ENCODE measurements around the gene IQGAP2.
A peak's percentile ranks its signal among the peaks of the same experiment; 100 is the strongest.
"Not testable (repeated sequence)": the region's sequence is repeated elsewhere in the genome, so short reads cannot be mapped to it uniquely, and the experiment has no call there.

IQGAP2 gene

GRCh38 chr5:76514292-76514691 is 111.2 kb downstream of the IQGAP2 start:
- DNase-seq = no peak

GRCh38 chr5:76514713-76515112 is 111.6 kb downstream of the IQGAP2 start:
- DNase-seq = no peak

DNA sequence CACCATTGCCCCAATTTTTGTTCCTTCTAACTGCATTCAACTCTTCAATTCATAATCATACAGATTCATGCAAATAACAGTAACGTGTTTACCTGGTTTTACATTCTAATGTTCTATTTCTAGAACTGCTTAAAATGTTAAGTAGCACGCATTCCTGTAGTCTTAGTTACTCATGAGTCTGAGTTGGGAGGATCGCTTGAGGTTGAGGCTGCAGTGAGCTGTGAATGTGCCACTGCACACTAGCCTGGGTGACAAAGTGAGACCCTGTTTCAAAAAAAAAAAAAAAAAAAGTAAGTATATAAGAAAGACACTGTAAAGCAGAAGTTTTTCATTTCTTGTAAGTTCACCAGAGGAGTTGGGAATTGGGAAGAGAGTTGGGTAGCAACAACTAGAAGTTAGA is 114.2 kb downstream of the IQGAP2 start:
- no peak for DNase-seq

DNA sequence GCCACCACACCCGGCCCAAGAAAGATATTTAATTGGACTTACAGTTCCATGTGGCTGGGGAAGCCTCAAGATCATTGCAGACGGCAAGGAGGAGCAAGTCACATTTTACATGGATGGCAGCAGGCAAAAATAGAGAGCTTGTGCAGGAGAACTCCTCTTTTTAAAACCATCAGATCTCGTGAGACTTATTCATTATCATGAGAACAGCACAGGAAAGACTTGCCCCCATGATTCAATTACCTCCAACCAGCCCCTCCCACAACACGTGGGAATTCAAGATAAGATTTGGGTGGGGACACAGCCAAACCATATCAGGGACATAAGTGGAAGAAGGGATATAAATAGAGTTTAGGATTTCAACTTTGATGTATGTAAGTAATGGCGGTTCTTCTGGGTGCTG is 115.2 kb downstream of the IQGAP2 start:
- DNase-seq = not testable (repeated sequence)

GRCh38 chr5:76521240-76521758 is 118.2 kb downstream of the IQGAP2 start:
- peak; percentile 62 for DNase-seq

DNA sequence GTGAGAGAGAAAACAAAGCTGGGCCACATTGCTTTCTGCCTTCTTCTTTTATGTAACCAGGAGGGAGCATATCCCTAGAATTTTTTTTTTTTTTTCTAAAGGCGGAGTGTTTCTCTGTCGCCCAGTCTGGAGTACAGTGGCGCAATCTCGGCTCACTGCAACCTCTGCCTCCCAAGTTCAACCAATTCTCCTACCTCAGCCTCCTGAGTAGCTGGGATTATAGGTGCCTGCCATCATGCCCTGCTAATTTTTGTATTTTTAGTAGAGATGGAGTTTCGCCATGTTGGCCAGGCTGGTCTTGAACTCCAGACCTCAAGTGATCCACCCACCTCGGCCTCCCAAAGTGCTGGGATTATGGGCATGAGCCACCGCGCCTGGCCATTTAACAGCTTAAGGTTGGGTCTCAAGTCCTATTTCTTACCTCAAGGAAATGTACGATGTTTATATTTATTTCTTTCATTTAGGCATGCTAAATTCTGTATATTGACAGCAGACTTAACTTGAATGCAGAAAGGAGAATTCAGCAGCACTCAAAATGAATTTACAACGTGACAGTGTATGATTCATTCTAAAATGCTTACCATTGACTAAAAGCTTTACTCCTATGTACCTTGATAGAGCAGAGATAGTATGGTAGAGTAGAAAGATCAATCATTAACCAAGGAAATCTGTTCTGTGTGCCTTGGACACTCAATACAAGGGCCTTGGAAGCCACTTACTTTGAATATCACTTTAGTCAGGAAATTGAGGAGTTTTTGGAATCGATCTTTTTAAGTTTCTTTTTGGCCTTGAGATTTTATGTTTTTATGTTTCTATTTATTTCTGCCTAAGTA is 119.2 kb downstream of the IQGAP2 start:
- DNase-seq = no peak

GRCh38 chr5:76524101-76524835 is 121.2 kb downstream of the IQGAP2 start:
- no peak for DNase-seq

DNA sequence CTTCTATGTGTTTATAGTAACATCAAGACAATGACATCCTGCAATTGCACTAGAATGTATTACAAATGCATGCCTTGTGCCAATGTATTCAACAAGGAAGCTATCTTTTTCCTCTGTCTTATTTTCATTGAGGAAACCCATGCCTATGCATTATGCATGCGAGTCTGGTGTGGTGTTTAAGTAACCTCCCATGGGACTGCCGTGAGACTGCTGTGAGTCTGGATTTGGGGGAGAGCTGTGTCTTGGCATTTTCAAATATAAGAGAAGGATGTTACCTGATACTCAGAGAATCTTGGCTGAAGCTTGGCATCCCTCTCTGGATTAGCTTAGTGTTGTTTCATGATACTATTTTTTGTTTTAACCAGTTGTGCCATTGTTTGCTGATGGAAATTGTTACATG is 121.8 kb downstream of the IQGAP2 start:
- DNase-seq = peak; percentile 76

- DNase-seq = no peak
Measured at GRCh38 chr5:76525956-76526355, 122.9 kb downstream of the IQGAP2 start.

GRCh38 chr5:76526950-76527583 is 124.0 kb downstream of the IQGAP2 start:
- DNase-seq = peak; percentile 54

GRCh38 chr5:76527685-76528161 is 124.6 kb downstream of the IQGAP2 start:
- DNase-seq = no peak

GRCh38 chr5:76528547-76529331 is 125.7 kb downstream of the IQGAP2 start:
- no peak for DNase-seq

DNA sequence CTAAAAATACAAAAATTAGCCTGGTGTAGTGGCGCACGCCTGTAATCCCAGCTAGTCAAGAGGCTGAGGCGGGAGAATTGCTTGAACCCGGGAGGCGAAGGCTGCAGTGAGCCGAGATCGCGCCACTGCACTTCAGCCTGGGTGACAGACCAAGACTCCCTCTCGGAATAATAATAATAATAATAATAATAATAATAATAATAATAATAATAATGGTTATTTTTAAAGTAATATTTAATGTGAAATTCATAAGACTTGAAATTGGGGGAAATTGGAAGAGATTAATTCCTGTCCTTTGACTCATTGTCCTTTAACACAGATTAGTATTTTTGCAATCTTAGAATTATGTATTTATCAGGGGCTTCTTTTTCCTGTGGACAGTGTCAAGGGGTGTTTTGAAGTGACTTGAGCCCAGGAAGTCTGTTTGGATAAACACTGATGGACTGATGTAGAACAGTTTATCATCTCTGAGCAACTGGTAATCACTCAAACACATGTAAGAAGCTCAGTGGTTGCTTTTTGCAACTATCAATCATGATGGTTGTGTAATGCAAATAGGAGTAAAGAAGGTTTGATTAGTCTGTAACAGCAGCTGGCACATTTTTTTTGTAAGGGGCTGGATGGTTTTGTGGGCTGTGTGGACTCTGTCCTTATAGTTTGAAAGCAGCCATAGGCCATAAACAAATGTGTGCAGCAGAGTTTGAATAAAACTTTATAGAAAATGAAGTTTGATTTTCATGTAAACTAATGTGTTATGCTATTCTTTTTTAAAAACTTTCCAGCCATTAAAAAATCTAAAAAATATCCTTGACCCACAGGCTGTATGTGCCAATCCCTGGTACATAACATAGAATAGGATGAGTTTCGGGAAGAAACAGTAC is 126.6 kb downstream of the IQGAP2 start:
- DNase-seq = no peak

DNA sequence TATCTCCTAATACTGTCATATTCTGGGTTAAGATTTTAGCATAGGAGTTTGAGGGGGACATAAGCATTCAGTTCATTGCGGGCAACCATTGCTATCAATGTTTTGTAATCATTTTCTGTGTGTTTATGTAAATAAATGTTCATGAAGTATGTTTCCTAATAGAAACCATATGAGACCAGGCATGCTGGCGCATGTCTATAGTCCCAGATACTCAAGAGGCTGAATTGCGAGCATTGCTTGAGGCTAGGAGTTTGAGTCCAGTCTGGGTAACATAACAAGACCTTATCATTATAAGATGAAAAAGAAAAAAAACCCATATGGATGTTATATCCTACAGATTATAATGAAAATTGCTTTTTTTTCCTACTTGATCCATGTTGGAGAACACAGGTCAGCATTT is 129.0 kb downstream of the IQGAP2 start:
- DNase-seq = no peak

DNA sequence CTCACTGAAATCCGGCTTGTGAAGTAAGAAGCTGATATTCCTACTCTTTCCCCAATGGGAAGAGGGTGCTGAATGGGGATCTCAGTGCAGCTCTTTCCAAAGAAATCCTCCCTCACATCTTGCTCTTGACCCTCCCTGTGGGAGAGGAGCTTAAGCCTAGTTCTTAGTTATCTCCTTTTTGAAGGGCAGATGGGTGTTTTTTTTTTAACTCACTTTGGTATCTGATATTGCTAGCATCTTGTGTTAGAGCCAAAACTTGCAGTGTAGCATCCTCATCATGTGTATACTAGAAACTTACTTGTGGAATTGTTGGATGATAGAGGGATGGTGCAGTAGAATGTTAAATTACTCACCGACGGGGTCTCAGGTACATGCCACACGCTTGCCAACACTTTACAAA is 129.9 kb downstream of the IQGAP2 start:
- DNase-seq = no peak

DNA sequence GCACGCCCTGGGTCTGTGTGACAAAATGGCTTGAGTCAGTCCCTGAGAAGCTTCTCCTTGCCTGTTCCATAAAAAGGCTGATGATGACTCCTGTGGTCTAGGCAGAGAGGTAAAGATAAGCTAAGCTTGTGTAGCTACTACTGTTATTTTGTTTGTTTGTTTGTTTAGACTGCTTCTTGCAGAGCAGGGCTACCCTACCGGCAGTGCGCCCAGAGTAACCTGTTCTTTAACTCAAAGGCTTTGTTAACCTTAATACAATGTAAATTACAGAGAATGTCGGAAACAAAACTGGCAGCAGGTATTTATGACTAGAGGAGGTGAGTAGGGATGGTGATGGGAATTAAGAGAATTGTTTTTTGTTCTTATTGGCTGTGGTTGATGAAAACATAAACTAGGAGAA is 132.5 kb downstream of the IQGAP2 start:
- DNase-seq = no peak

DNA sequence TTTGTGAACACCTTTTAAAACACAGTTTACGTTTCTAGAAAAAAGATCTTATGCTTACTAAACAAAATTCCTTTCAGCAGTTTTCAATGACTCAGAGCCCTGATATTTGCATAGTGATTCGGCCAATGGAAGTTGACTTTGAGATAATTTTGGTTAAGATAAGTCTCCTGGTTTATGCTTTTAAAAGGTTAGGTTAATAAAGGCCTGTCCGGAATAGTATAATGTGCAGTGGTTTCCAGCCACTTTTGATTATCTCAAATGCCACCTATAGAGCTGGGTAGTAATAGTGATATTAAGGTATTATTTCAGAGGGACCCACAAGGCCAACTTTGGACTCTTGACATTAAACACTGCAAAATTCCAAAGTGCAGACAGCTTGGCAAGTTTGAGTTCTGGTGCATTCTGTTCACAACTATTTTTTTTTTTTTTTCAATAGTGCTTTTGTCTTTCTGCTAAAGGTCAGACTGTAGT is 134.0 kb downstream of the IQGAP2 start:
- no peak for DNase-seq

GRCh38 chr5:76542241-76542640 is 139.2 kb downstream of the IQGAP2 start:
- DNase-seq = no peak

DNA sequence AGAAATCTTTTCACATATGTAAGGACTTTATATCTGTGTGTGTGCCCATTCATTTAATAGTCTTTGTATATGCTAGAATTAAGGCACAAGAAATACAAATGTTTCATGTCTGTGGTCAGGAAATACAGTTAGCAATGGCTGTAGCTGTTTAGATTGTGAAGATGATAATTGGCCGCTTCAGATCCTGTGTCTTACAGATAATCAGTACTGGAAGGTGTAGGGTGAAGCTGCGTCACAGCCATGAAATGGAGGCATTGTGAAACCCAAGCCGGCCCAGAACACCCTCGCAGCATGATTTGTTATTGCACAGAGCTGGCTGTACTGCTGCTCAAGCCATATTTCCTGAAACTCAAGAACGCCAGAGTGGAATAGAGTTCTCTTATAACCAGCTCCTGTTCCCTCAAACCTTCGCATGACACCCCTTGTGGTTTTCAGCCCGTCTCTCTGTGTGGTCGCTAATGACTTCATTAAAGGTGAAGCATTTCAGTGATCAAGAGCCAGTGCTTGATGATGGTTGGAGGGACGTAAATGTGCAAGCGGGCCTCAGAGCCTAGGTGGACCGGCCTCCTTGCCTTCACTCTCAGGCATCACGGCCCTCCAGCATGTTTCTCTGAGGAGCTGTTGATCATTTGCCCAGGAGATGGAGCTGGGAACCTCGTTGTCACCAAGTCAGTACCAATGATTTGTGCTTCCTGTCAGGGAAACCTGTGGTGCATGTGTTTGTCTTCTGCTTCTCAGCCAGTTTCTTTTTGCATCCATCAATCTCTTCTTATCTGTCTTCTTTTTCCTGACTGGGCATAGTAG is 140.0 kb downstream of the IQGAP2 start:
- no peak for DNase-seq

GRCh38 chr5:76544268-76544926 is 141.3 kb downstream of the IQGAP2 start:
- peak; percentile 69 for DNase-seq
